ENCODE data around the gene STX7. TPM values are rescaled to one million over a fixed set of nuclear protein-coding genes. Genes with fewer than 3 reads are reported as not detected.

STX7 gene
- polyA plus RNA-seq, 3 donors: 49.7 to 85.1 (median 81.7) TPM

DNA sequence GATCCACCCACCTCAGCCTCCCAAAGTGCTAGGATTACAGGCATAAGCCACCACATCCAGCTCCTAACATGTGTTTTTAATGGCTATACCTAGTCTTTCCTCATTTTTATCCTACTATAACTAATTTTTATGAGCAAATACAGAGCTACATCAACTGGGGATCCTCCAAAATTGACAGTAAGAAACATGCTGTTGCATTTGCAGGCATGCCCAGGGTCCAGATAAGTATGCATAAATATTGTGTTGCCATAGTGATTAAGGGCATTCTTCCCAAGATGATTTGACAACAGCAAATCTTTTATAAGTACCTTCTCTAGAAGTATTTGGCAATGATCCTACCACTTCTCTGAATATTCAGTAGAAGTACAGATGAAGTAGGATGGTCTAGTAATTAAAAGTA lies 69.7 kb downstream of the STX7 start:
- no peak overlapping the region for H3K9ac ChIP-seq (ENCODE audit: insufficient read depth, low read length, poor library complexity, severe bottlenecking)
- no peak overlapping the region for H3K4me2 ChIP-seq (replicated peaks; ENCODE audit: extremely low read depth, low read length, poor library complexity, severe bottlenecking)
- intact Hi-C loops (cut with micrococcal nuclease): no loop called here
- no peaks in the 10 kb centered on the region for H3K27me3 ChIP-seq (ENCODE audit: control insufficient read depth in 2 of 2, insufficient read depth in 2 of 2, low read length in 2 of 2)
- H3K4me1 Mint-ChIP-seq: no peaks in the 10 kb centered on the region
- no peaks in the 10 kb centered on the region for H3K79me2 ChIP-seq (ENCODE audit: insufficient read depth, low read length)
- no peaks in the 10 kb centered on the region for H3K4me1 ChIP-seq (ENCODE audit: control insufficient read depth in 1 of 2, insufficient read depth in 2 of 2, low read length in 2 of 2)
- H3K27ac Mint-ChIP-seq: no peak overlapping the region
- H3K9me3 ChIP-seq (replicated peaks in 1 of 2; ENCODE audit: control insufficient read depth in 1 of 2, insufficient read depth in 1 of 2, low read length in 2 of 2): peaks cover 7 to 14% of the 10 kb centered on the region in 2 donors
- H3K27ac ChIP-seq (ENCODE audit: low read depth in 1 of 2, low read length in 2 of 2): no peak overlapping the region
- H3K27me3 Mint-ChIP-seq (ENCODE audit: low read depth in 3 of 3): peaks cover 0 to 2% (median 2%) of the 10 kb centered on the region in 3 donors
- peaks cover 4% of the 10 kb centered on the region for H4K20me1 ChIP-seq (ENCODE audit: insufficient read depth, low read length)
- H2AFZ ChIP-seq (ENCODE audit: insufficient read depth, low read depth, low read length, poor library complexity, severe bottlenecking): no peak overlapping the region
- no peak overlapping the region for H3K4me3 Mint-ChIP-seq
- H3K36me3 ChIP-seq (replicated peaks in 1 of 2; ENCODE audit: control insufficient read depth in 1 of 2, insufficient read depth in 2 of 2, low read length in 2 of 2): peaks cover 0 to 10% of the 10 kb centered on the region in 2 donors
- no peak for DNase-seq
- H3K36me3 Mint-ChIP-seq: peaks cover 2 to 6% of the 10 kb centered on the region in 2 donors
- H3K9me3 Mint-ChIP-seq: peaks cover 2 to 16% (median 13%) of the 10 kb centered on the region in 7 donors
- TF ChIP-seq, protein P1, sequence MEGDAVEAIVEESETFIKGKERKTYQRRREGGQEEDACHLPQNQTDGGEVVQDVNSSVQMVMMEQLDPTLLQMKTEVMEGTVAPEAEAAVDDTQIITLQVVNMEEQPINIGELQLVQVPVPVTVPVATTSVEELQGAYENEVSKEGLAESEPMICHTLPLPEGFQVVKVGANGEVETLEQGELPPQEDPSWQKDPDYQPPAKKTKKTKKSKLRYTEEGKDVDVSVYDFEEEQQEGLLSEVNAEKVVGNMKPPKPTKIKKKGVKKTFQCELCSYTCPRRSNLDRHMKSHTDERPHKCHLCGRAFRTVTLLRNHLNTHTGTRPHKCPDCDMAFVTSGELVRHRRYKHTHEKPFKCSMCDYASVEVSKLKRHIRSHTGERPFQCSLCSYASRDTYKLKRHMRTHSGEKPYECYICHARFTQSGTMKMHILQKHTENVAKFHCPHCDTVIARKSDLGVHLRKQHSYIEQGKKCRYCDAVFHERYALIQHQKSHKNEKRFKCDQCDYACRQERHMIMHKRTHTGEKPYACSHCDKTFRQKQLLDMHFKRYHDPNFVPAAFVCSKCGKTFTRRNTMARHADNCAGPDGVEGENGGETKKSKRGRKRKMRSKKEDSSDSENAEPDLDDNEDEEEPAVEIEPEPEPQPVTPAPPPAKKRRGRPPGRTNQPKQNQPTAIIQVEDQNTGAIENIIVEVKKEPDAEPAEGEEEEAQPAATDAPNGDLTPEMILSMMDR (IDR thresholded peaks at IDR 0.05): no peak
- H3K4me3 ChIP-seq (replicated peaks in 1 of 3; ENCODE audit: low read depth in 2 of 3, low read length in 3 of 3): no peak overlapping the region

DNA sequence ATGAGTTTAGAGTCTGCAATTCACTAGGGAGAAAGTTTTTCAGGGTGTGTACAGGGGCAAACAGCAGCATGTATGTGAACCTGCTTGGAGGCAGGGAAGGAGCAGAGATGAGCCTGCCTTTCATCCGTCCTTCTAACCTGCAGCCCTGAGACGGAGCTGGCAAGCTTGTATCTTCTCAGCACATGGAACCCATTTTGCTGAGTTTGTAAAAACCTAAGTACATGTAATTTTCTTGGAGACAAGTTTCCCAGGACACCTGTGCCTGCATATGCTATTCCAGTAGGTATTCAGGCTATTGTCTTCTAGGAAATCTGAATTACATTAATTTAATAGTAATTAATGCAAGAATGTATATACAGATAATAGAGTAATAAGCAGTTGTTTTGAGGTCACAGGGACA lies 82.8 kb downstream of the STX7 start:
- Histone ChIP-seq H3K4me2 (replicated peaks; ENCODE audit: extremely low read depth, low read length, poor library complexity, severe bottlenecking) (no peak overlapping the region), H3K4me1 (ENCODE audit: control insufficient read depth in 1 of 2, insufficient read depth in 2 of 2, low read length in 2 of 2) (no peaks in the 10 kb centered on the region), H2AFZ (ENCODE audit: insufficient read depth, low read depth, low read length, poor library complexity, severe bottlenecking) (no peak overlapping the region), H4K20me1 (ENCODE audit: insufficient read depth, low read length) (no peaks in the 10 kb centered on the region), H3K4me3 (replicated peaks in 1 of 3; ENCODE audit: low read depth in 2 of 3, low read length in 3 of 3) (no peak overlapping the region), H3K27ac (ENCODE audit: low read depth in 1 of 2, low read length in 2 of 2) (no peak overlapping the region), H3K9ac (ENCODE audit: insufficient read depth, low read length, poor library complexity, severe bottlenecking) (no peak overlapping the region), H3K9me3 (replicated peaks in 1 of 2; ENCODE audit: control insufficient read depth in 1 of 2, insufficient read depth in 1 of 2, low read length in 2 of 2) (peaks cover 3 to 5% of the 10 kb centered on the region in 2 donors), H3K36me3 (replicated peaks in 1 of 2; ENCODE audit: control insufficient read depth in 1 of 2, insufficient read depth in 2 of 2, low read length in 2 of 2) (no peaks in the 10 kb centered on the region), H3K27me3 (ENCODE audit: control insufficient read depth in 2 of 2, insufficient read depth in 2 of 2, low read length in 2 of 2) (no peaks in the 10 kb centered on the region), H3K79me2 (ENCODE audit: insufficient read depth, low read length) (no peaks in the 10 kb centered on the region)
- Mint-ChIP-seq H3K9me3 (peaks cover 1 to 9% (median 4%) of the 10 kb centered on the region in 7 donors), H3K4me1 (no peaks in the 10 kb centered on the region), H3K27ac (no peak overlapping the region), H3K36me3 (no peaks in the 10 kb centered on the region), H3K4me3 (no peak overlapping the region), H3K27me3 (ENCODE audit: low read depth in 3 of 3) (peaks cover 1 to 12% (median 3%) of the 10 kb centered on the region in 3 donors)
- 100% methylated on average over 1 of the region's 2 CpGs for WGBS (ENCODE audit: insufficient coverage)
- no peak for DNase-seq
- TF ChIP-seq, protein P1 (IDR thresholded peaks at IDR 0.05): no peak
- intact Hi-C loops (cut with micrococcal nuclease): no loop called here

All from CD14-positive monocyte (primary cell).